IMR-90 (cell line): ENCODE results near the gene IFNLR1. TPM values are rescaled to one million over a fixed set of nuclear protein-coding genes. Genes with fewer than 3 reads are reported as not detected.

ENCODE experiments used
- ATAC-seq: fragments of 200-7000 bp; cut with Tn5 transposase; 2 replicates; pipeline ENCODE4 v1.9.1; 2020; ENCODE audit warnings: low read depth, mild to moderate bottlenecking, moderate library complexity
- BruUV-seq: library from RNA; stranded (reverse); fragments of 400-500 nt; replicated peaks from 2 replicates; lab custom pipeline; 2021; lab: Mats Ljungman, UMichigan
- CTCF ChIA-PET: fragments of 300-600 bp; formaldehyde crosslinking; extraction: SDS; loops from one replicate; lab custom pipeline; 2021; ENCODE audit warnings: antibody characterized with exemption; lab: Yijun Ruan, JAX
- POLR2A ChIA-PET: fragments of 300-600 bp; sonication (Branson Sonifier 250); formaldehyde crosslinking; loops from one replicate; lab custom pipeline; 2022; ENCODE audit warnings: antibody characterized with exemption; ENCODE audit not compliant: unreplicated experiment; lab: Charles Lee
- DNase-seq: peaks from one replicate; pipeline ENCODE4 v3.0.0; 2013
- H2AFZ ChIP-seq: replicated peaks from 2 replicates; pipeline ENCODE3; 2013; ENCODE audit warnings: low read length, mild to moderate bottlenecking; ENCODE audit not compliant: poor library complexity
- H2AK5ac ChIP-seq: 2 replicates; pipeline ENCODE4 v1.6.1; 2013; ENCODE audit warnings: low read depth, low read length, inconsistent platforms
- H2AK9ac ChIP-seq: replicated peaks from 2 replicates; pipeline ENCODE3; 2013; ENCODE audit warnings: mild to moderate bottlenecking, low read depth, low read length, moderate library complexity; ENCODE audit not compliant: poor library complexity
- H2BK120ac ChIP-seq: 2 replicates; pipeline ENCODE4 v1.6.1; 2013; ENCODE audit warnings: low read depth, low read length, inconsistent platforms
- H2BK15ac ChIP-seq: 3 replicates; pipeline ENCODE4 v1.6.1; 2013; ENCODE audit warnings: low read depth, low read length, inconsistent platforms
- H2BK20ac ChIP-seq: 2 replicates; pipeline ENCODE4 v1.6.1; 2013; ENCODE audit warnings: low read depth, mild to moderate bottlenecking, inconsistent platforms, low read length, moderate library complexity
- H2BK5ac ChIP-seq: 2 replicates; pipeline ENCODE4 v1.6.1; 2013; ENCODE audit warnings: mild to moderate bottlenecking, low read depth, low read length, inconsistent platforms; ENCODE audit not compliant: poor library complexity, severe bottlenecking
- H3K14ac ChIP-seq: replicated peaks from 2 replicates; pipeline ENCODE4 v1.6.1; 2013; ENCODE audit warnings: low read depth, low read length, inconsistent platforms
- H3K18ac ChIP-seq: 2 replicates; pipeline ENCODE4 v1.6.1; 2013; ENCODE audit warnings: low read depth, low read length, control low read depth
- H3K23ac ChIP-seq: 2 replicates; pipeline ENCODE4 v1.6.1; 2013; ENCODE audit warnings: low read depth, low read length, inconsistent platforms
- H3K27ac ChIP-seq: 2 replicates; pipeline ENCODE4 v1.5.1; 2013; ENCODE audit warnings: mild to moderate bottlenecking, control low read depth, low read length; ENCODE audit not compliant: insufficient read depth
- H3K27me3 ChIP-seq: 2 replicates; pipeline ENCODE4 v1.6.1; 2013; ENCODE audit warnings: low read length; ENCODE audit not compliant: control insufficient read depth, insufficient read depth
- H3K36me3 ChIP-seq: 2 replicates; pipeline ENCODE4 v1.6.1; 2013; ENCODE audit warnings: low read length, mixed read lengths; ENCODE audit not compliant: control insufficient read depth, insufficient read depth
- H3K4ac ChIP-seq: 2 replicates; pipeline ENCODE4 v1.6.1; 2013; ENCODE audit warnings: low read depth, low read length, inconsistent platforms
- H3K4me1 ChIP-seq: 2 replicates; pipeline ENCODE4 v1.6.1; 2013; ENCODE audit warnings: low read length, mixed read lengths; ENCODE audit not compliant: control insufficient read depth, insufficient read depth
- H3K4me2 ChIP-seq: 2 replicates; pipeline ENCODE4 v1.6.1; 2013; ENCODE audit warnings: low read depth, mild to moderate bottlenecking, control low read depth, low read length, moderate library complexity
- H3K4me3 ChIP-seq: 2 replicates; pipeline ENCODE4 v1.5.1; 2013; ENCODE audit warnings: low read depth, mild to moderate bottlenecking, control low read depth, low read length, moderate library complexity; ENCODE audit not compliant: insufficient read depth
- H3K56ac ChIP-seq: 2 replicates; pipeline ENCODE4 v1.6.1; 2013; ENCODE audit warnings: low read length, inconsistent platforms; ENCODE audit not compliant: insufficient read depth; ENCODE audit errors: extremely low read depth
- H3K79me1 ChIP-seq, 2 experiments: 2 replicates each; pipeline ENCODE4 v1.6.1; 2013; ENCODE audit warnings: low read length in 2 of 2, inconsistent platforms in 1 of 2, low read depth in 1 of 2
- H3K9ac ChIP-seq: 2 replicates; pipeline ENCODE4 v1.6.1; 2013; ENCODE audit warnings: low read depth, low read length, control low read depth
- H3K9me1 ChIP-seq: 2 replicates; pipeline ENCODE4 v1.6.1; 2013; ENCODE audit warnings: low read length, inconsistent platforms; ENCODE audit not compliant: insufficient read depth
- H3K9me3 ChIP-seq: 2 replicates; pipeline ENCODE4 v1.6.1; 2013; ENCODE audit warnings: low read length; ENCODE audit not compliant: control insufficient read depth, insufficient read depth
- H4K20me1 ChIP-seq: 2 replicates; pipeline ENCODE4 v1.6.1; 2013; ENCODE audit warnings: low read length, inconsistent platforms; ENCODE audit not compliant: insufficient read depth
- H4K5ac ChIP-seq: 2 replicates; pipeline ENCODE4 v1.6.1; 2013; ENCODE audit warnings: mild to moderate bottlenecking, low read depth, low read length, control low read depth
- H4K8ac ChIP-seq, 2 experiments: 2 replicates each; pipeline ENCODE4 v1.6.1; 2013; ENCODE audit warnings: low read depth in 2 of 2, low read length in 2 of 2, control low read depth in 1 of 2, inconsistent platforms in 1 of 2
- H4K91ac ChIP-seq: 2 replicates; pipeline ENCODE4 v1.6.1; 2013; ENCODE audit warnings: low read depth, low read length, inconsistent platforms; ENCODE audit not compliant: insufficient read depth
- BHLHE40 ChIP-seq: fragments of 150-350 bp; IDR thresholded peaks from 2 replicates; pipeline ENCODE4 v1.6.1; 2016; ENCODE audit warnings: mild to moderate bottlenecking, low read depth, low read length
- CEBPB ChIP-seq: IDR thresholded peaks from 2 replicates; pipeline ENCODE4 v1.6.1; 2012; ENCODE audit warnings: low read depth, low read length, improper control_type of control experiment
- CHD1 ChIP-seq: IDR thresholded peaks from 2 replicates; pipeline ENCODE4 v1.6.1; 2012; ENCODE audit warnings: low read depth, low read length, improper control_type of control experiment
- CTCF ChIP-seq: conservative IDR thresholded peaks from 2 replicates; pipeline ENCODE4 v1.5.1; 2012; ENCODE audit warnings: mild to moderate bottlenecking, low read depth, low read length, improper control_type of control experiment
- ELK1 ChIP-seq: fragments of 150-350 bp; IDR thresholded peaks from 2 replicates; pipeline ENCODE4 v1.6.1; 2016; ENCODE audit warnings: low read depth, mild to moderate bottlenecking, low read length, moderate library complexity, borderline replicate concordance
- FOS ChIP-seq: fragments of 150-350 bp; IDR thresholded peaks from 2 replicates; pipeline ENCODE4 v1.6.1; 2016; ENCODE audit warnings: low read depth, low read length
- MAFK ChIP-seq: IDR thresholded peaks from 2 replicates; pipeline ENCODE4 v1.6.1; 2012; ENCODE audit warnings: low read depth, low read length, improper control_type of control experiment
- MAZ ChIP-seq: IDR thresholded peaks from 2 replicates; pipeline ENCODE4 v1.6.1; 2012; ENCODE audit warnings: low read depth, mild to moderate bottlenecking, low read length, improper control_type of control experiment, moderate library complexity, borderline replicate concordance
- MXI1 ChIP-seq: IDR thresholded peaks from 2 replicates; pipeline ENCODE4 v1.6.1; 2012; ENCODE audit warnings: low read depth, mild to moderate bottlenecking, low read length, moderate library complexity, borderline replicate concordance
- NFE2L2 ChIP-seq: fragments of 150-350 bp; IDR thresholded peaks from 2 replicates; pipeline ENCODE4 v1.6.1; 2016; ENCODE audit warnings: low read depth, mild to moderate bottlenecking, low read length
- POLR2A ChIP-seq: IDR thresholded peaks from 2 replicates; pipeline ENCODE4 v1.6.1; 2012; ENCODE audit warnings: mild to moderate bottlenecking, low read depth, low read length
- RAD21 ChIP-seq: IDR thresholded peaks from 2 replicates; pipeline ENCODE4 v1.6.1; 2012; ENCODE audit warnings: low read length, improper control_type of control experiment
- RCOR1 ChIP-seq: IDR thresholded peaks from 2 replicates; pipeline ENCODE4 v1.6.1; 2012; ENCODE audit warnings: mild to moderate bottlenecking, low read length, improper control_type of control experiment; ENCODE audit not compliant: insufficient replicate concordance
- RFX5 ChIP-seq: IDR thresholded peaks from 2 replicates; pipeline ENCODE4 v1.8.0; 2012; ENCODE audit warnings: low read depth, mild to moderate bottlenecking, low read length, moderate library complexity
- SMC3 ChIP-seq: fragments of 150-350 bp; IDR thresholded peaks from 2 replicates; pipeline ENCODE4 v1.6.1; 2016; ENCODE audit warnings: low read depth, mild to moderate bottlenecking, antibody characterized with exemption, low read length, moderate library complexity
- USF2 ChIP-seq: fragments of 150-350 bp; IDR thresholded peaks from 2 replicates; pipeline ENCODE4 v1.6.1; 2017; ENCODE audit warnings: mild to moderate bottlenecking, antibody characterized with exemption, low read length, low read depth
- WGBS, 2 experiments: methylation state at CpG; one replicate each; pipeline versions ENCODE4 v1.1.5 to v1.1.7; 2013; ENCODE audit warnings: missing lambda C conversion rate in 2 of 2; ENCODE audit not compliant: insufficient read length in 1 of 2; ENCODE audit errors: extremely low coverage in 2 of 2; 5-methylcytosine and 5-hydroxymethylcytosine counted together
- dilution Hi-C: fragments of 300-500 bp; cut with HindIII; formaldehyde crosslinking; loops from one replicate; pipeline ENCODE4 v1.14.3; 2018; ENCODE audit warnings: low sequenced_read_pairs; ENCODE audit not compliant: unreplicated experiment
- in situ Hi-C: fragments of 300-500 bp; cut with MboI; formaldehyde crosslinking; loops from 3 replicates; pipeline ENCODE4 v1.14.3; 2019; ENCODE audit warnings: low sequenced_read_pairs, inconsistent platforms, mixed read lengths
- intact Hi-C: fragments of 100-400 bp; cut with micrococcal nuclease; formaldehyde crosslinking; loops from 2 replicates; pipeline ENCODE4 v1.10.0; 2022
- polyA plus RNA-seq, 3 experiments: library from polyadenylated mRNA; depleted of rRNA; stranded (reverse); fragments of >200 nt; gene quantifications; 2 replicates each; pipeline ENCODE4 v1.2.3, GENCODE V29; 2012; ENCODE audit warnings: low replicate concordance in 1 of 3
- total RNA-seq: library from RNA; depleted of rRNA; stranded (reverse); fragments of >200 nt; gene quantifications from 2 replicates; pipeline ENCODE4 v1.2.3, GENCODE V29; 2012

The IFNLR1 gene
- total and polyA plus RNA-seq, 2 of the 4 experiments (the other 2 are of a cell fraction): not detected

GRCh38 chr1:24189528-24189927 lies 2.4 kb upstream of the IFNLR1 start:
- peaks cover 3% of the 10 kb centered on the region; the same call in 1 of the 2 replicates for H3K9me1 ChIP-seq
- DNase-seq (no peak), ATAC-seq (no peak)
- intact Hi-C loops: no loop called here
- peaks cover 4% of the 10 kb centered on the region for H3K4me1 ChIP-seq
- H2AK9ac ChIP-seq: no peak overlapping the region
- H3K36me3 ChIP-seq: no peaks in the 10 kb centered on the region
- dilution Hi-C loops: no loop called here
- no peak overlapping the region for H2AK5ac ChIP-seq
- in situ Hi-C loops: no loop called here
- no peak overlapping the region for H3K4ac ChIP-seq
- no peak overlapping the region for H3K14ac ChIP-seq
- WGBS, 2 experiments: no CpG with 5 or more reads among the region's 7 CpGs
- H3K4me3 ChIP-seq: no peak overlapping the region
- CTCF ChIA-PET: interaction anchor here (0.7 to 2.0 kb wide), 3 partner anchors 9 to 201 kb away, joined by 3 to 5 read pairs (median 4); no protein-coding TSS in a partner anchor
- no peak overlapping the region for H4K5ac ChIP-seq
- no peak overlapping the region for H2AFZ ChIP-seq
- no peak overlapping the region for H3K9ac ChIP-seq
- H3K9me3 ChIP-seq: no peaks in the 10 kb centered on the region
- H2BK120ac ChIP-seq: no peak overlapping the region
- H4K91ac ChIP-seq: no peak overlapping the region
- no peaks in the 10 kb centered on the region for H4K20me1 ChIP-seq
- BruUV-seq: no TSS peak
- no peak overlapping the region for H3K23ac ChIP-seq
- POLR2A ChIA-PET: no interaction called here
- no peaks in the 10 kb centered on the region for H3K79me1 ChIP-seq
- no peak for TF ChIP-seq ELK1
- no peak for TF ChIP-seq RCOR1
- no peak for TF ChIP-seq POLR2A
- no peak for TF ChIP-seq CTCF
- no peak for TF ChIP-seq MXI1
- TF ChIP-seq MAFK: no peak
- no peak for TF ChIP-seq FOS
- TF ChIP-seq USF2: no peak
- no peak for TF ChIP-seq BHLHE40
- no peak for TF ChIP-seq RAD21
- no peak for TF ChIP-seq CEBPB
- TF ChIP-seq CHD1: no peak
- TF ChIP-seq RFX5: no peak
- TF ChIP-seq SMC3: no peak
- no peak for TF ChIP-seq MAZ
- no peak for TF ChIP-seq NFE2L2
- H3K27ac ChIP-seq: no peak overlapping the region
- no peak overlapping the region for H3K18ac ChIP-seq
- no peak overlapping the region for H3K56ac ChIP-seq
- no peak overlapping the region for H2BK15ac ChIP-seq
- no peak overlapping the region for H3K4me2 ChIP-seq
- no peak overlapping the region for H2BK20ac ChIP-seq
- no peak overlapping the region for H4K8ac ChIP-seq
- no peak overlapping the region for H2BK5ac ChIP-seq
- H3K27me3 ChIP-seq: peaks cover 32% of the 10 kb centered on the region
